Measurements from ENCODE around the gene MPDU1. TPM values are rescaled to one million over a fixed set of nuclear protein-coding genes. Genes with fewer than 3 reads are reported as not detected.

MPDU1 gene
- total RNA-seq, 1 experiment from 2014 or later: 73.1 TPM

DNA sequence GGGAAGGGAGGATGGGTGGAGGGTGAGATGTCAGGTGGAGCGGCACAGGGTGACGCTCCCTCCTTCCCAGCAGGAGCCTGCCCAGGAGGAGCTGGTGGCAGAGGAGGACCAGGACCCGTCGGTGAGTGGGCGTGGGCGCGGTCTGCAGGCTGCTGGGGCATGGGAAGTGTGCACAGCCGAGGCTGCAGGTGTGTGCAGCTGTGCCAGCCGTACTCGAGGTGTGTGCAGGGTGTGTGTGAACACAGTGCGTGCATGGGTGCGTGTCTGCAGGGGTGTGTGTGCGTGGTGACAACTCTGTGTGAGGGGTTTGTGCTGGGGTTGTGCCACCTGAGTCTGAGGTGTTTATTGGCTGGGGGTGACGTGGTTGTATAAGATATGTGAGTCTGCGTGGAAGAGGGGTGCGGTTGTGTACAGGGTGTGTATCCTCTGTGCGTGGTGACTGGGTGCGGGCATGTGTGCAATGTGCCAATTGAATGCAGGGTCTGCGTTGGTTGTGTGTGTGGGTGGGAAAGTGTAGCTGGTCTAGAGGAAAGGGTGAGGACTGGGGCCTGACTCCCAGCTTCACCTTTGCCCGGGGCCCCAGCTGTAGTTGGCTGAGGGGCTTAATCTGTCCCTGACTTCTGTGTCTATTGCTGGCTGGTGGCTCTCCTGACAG lies 34.1 kb upstream of the MPDU1 start:
- Mint-ChIP-seq H3K27ac (no peak overlapping the region), H3K4me3 (peak overlapping the region; percentile 50 to 72), H3K4me1 (peaks cover 3 to 9% of the 10 kb centered on the region in 2 experiments; a peak in 3 of 4 replicates), H3K9me3 (0 out of 5 replicates have a peak, but pooled peaks cover 0 to 2% of the 10 kb centered on the region in 2 experiments), H3K27me3 (ENCODE audit: low read depth) (peaks cover 26% of the 10 kb centered on the region), H3K36me3 (ENCODE audit: insufficient read depth in 1 of 3, low read depth in 3 of 3) (no peaks in the 10 kb centered on the region)
- Histone ChIP-seq H3K4me2 (ENCODE audit: insufficient read depth, insufficient read length, low read length) (peak overlapping the region; percentile 8), H2BK5ac (ENCODE audit: insufficient read length, low read length) (no peak overlapping the region), H4K91ac (ENCODE audit: insufficient read length, low read depth, low read length) (no peak overlapping the region), H3K23ac (ENCODE audit: insufficient read length, low read depth, low read length) (no peak overlapping the region), H4K5ac (ENCODE audit: insufficient read length, low read depth, low read length) (no peak overlapping the region), H3K14ac (ENCODE audit: insufficient read depth, low read length) (no peak overlapping the region), H2BK12ac (ENCODE audit: insufficient read length, low read depth, low read length) (no peak overlapping the region), H3K79me1 (ENCODE audit: insufficient read depth, low read depth, low read length, poor library complexity, severe bottlenecking) (no peaks in the 10 kb centered on the region), H3K27me3 (ENCODE audit: insufficient read depth, low read length) (no peaks in the 10 kb centered on the region), H3K79me2 (ENCODE audit: insufficient read depth, low read length) (no peaks in the 10 kb centered on the region), H2AFZ (ENCODE audit: low read length) (no peak overlapping the region), H3K23me2 (ENCODE audit: insufficient read length, low read depth, low read length, poor library complexity, severe bottlenecking) (peaks cover 6% of the 10 kb centered on the region), H4K20me1 (ENCODE audit: control insufficient read depth, insufficient read depth, insufficient read length) (no peaks in the 10 kb centered on the region), H4K8ac (replicated peaks; ENCODE audit: insufficient read length, low read depth, low read length) (no peak overlapping the region), H3K56ac (ENCODE audit: insufficient read length, low read depth, low read length) (no peak overlapping the region), H3T11ph (ENCODE audit: low read length) (no peak overlapping the region), H3K4me1 (ENCODE audit: insufficient read depth, low read length) (peaks cover 2% of the 10 kb centered on the region; the same call in 1 of the 2 replicates), H2BK120ac (ENCODE audit: low read depth, low read length, poor library complexity, severe bottlenecking) (no peak overlapping the region), H2AK5ac (ENCODE audit: insufficient read length, low read length) (no peak overlapping the region), H3K27ac (ENCODE audit: insufficient read length, low read depth, low read length) (no peak overlapping the region), H3K9ac (ENCODE audit: extremely low read depth, insufficient read length, low read length) (no peak overlapping the region), H3K4ac (ENCODE audit: low read depth, low read length) (no peak overlapping the region), H3K18ac (ENCODE audit: insufficient read length, low read depth, low read length) (no peak overlapping the region), H3K9me3 (ENCODE audit: control insufficient read depth, low read depth, low read length) (no peaks in the 10 kb centered on the region), H2BK15ac (ENCODE audit: low read depth, low read length) (no peak overlapping the region), H2BK20ac (ENCODE audit: low read depth, low read length, poor library complexity, severe bottlenecking) (no peak overlapping the region)
- no CpG with 5 or more reads among the region's 20 CpGs for WGBS (ENCODE audit: extremely low coverage, insufficient read length, low lambda C conversion rate)
- DNase-seq: no peak
- TF ChIP-seq CTCF (conservative IDR thresholded peaks at IDR 0.05): no peak
